AML-193 (cell line): ENCODE data around the gene SLC16A4.
A peak's percentile ranks its signal among the peaks of the same experiment; 100 is the strongest.

Experiments
- DNase-seq, 2 experiments: peaks; one replicate each; lab custom pipeline; 2025; lab: John Stamatoyannopoulos, UW

The SLC16A4 gene

GRCh38 chr1:110326826-110327225, 64.0 kb downstream of the SLC16A4 start:
- DNase-seq, result no peak

- DNase-seq, result no peak
These were observed 66.2 kb downstream of the SLC16A4 start for GRCh38 chr1:110324667-110325066.

- DNase-seq, result no peak
These were observed 69.0 kb downstream of the SLC16A4 start for GRCh38 chr1:110321846-110322245.

- no peak for DNase-seq
These were observed 69.8 kb downstream of the SLC16A4 start for GRCh38 chr1:110321045-110321444.

GRCh38 chr1:110320168-110320518, 70.7 kb downstream of the SLC16A4 start:
- DNase-seq, result no peak

- DNase-seq, result peak; percentile 35 to 59
These were observed 71.3 kb downstream of the SLC16A4 start for GRCh38 chr1:110319332-110320167.

GRCh38 chr1:110318046-110318445, 72.8 kb downstream of the SLC16A4 start:
- DNase-seq, result no peak

- no peak for DNase-seq
These were observed 74.1 kb downstream of the SLC16A4 start for GRCh38 chr1:110316735-110317134.
